ENCODE results near the gene PHOX2B.
"Not testable (repeated sequence)": the region's sequence is repeated elsewhere in the genome, so short reads cannot be mapped to it uniquely, and the experiment has no call there.

PHOX2B gene

DNA sequence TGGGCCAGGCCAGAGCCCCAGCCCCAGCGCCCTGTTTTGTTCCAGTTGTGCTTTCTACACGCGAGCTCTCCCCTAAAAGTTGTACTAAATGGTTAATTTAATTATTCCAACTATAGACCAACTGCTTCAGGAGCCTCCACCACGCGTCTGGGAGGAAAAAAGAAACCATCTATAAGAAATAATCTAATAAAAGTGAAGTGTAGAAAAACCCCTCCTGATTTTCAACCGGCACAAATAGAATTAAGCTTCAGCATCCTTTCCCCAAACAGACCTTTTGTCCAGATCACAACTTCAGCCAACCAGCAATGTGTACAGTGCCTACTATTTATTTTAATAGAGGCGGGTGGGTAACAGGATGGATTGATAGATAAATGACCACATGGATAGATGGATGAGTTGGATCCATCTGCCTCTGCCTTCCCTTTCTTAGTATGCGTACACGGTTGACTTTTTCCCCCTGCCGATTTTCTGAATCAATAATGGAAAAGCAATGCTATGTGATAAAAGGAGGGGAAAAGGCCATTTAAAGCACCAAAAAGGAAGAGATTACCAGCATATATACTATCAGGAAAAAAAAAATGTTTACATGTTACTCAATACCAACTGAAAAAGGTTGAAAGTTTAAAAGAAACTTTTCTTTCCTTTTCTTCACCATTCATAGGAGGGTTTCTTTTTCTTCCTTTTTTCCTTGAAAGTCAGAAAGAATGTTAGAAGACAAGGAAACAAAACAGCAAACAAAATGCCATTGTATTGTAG lies 3.7 kb upstream of the PHOX2B start:
- DNase-seq: no peak
- no peak for ATAC-seq
- Mint-ChIP-seq H3K9me3 (peaks cover 0 to 4% of the 10 kb centered on the region in 2 donors), H3K27ac (no peak overlapping the region), H3K4me3 (no peak overlapping the region), H3K27me3 (peaks cover 88% of the 10 kb centered on the region), H3K4me1 (peaks cover 14% of the 10 kb centered on the region)

DNA sequence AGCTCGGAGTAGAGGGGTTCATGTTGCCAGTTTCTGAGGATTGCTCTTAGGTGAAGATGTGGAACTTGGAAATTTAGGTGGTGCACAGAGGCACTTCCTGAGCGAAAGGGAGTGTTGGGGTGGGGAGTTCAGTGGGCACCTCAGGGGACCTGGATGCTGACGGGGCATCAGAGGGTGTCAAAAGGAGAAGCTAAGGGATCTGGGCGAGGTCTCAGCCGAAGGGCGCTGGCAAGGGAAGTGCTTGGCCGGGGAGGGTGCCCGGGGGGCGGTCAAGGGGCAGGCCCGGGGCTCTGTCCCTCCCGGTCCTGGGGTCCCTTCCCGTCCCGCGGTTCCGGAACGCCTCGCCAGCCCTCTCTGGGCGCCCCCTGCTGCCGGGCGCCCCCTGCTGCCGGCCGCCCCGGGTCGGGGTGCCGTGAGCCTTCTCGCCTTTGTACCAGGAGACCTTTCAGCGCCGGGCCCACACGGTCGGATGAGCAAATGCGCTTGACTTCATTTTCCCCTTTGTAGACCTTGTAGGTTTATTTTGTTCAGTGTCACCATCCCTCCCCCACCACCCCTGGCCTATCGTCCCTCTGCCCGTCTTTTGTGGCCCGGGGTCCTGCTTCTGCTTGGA lies 3.0 kb upstream of the PHOX2B start:
- H3K4me1 Mint-ChIP-seq: peaks cover 16% of the 10 kb centered on the region
- DNase-seq (no peak), ATAC-seq (peak; percentile 43)
- H3K27ac Mint-ChIP-seq: no peak overlapping the region
- H3K9me3 Mint-ChIP-seq: peaks cover 0 to 7% of the 10 kb centered on the region in 2 donors
- H3K27me3 Mint-ChIP-seq: peaks cover 94% of the 10 kb centered on the region
- no peak overlapping the region for H3K4me3 Mint-ChIP-seq

GRCh38 chr4:41750626-41751448 lies 2.3 kb upstream of the PHOX2B start:
- Mint-ChIP-seq H3K4me1 (peaks cover 16% of the 10 kb centered on the region), H3K27me3 (peaks cover 98% of the 10 kb centered on the region)

GRCh38 chr4:41750121-41750625 lies 1.6 kb upstream of the PHOX2B start:
- Mint-ChIP-seq H3K4me1 (peaks cover 16% of the 10 kb centered on the region), H3K27ac (no peak overlapping the region), H3K27me3 (peaks cover 98% of the 10 kb centered on the region), H3K4me3 (no peak overlapping the region), H3K9me3 (peaks cover 0 to 7% of the 10 kb centered on the region in 2 donors)
- ATAC-seq (no peak), DNase-seq (no peak)

More at GRCh38 chr4:41750626-41751448, 2.3 kb upstream of the PHOX2B start:
- DNase-seq (no peak), ATAC-seq (peak; percentile 31)
- Mint-ChIP-seq H3K27ac (no peak overlapping the region), H3K9me3 (peaks cover 0 to 7% of the 10 kb centered on the region in 2 donors), H3K4me3 (no peak overlapping the region)

DNA sequence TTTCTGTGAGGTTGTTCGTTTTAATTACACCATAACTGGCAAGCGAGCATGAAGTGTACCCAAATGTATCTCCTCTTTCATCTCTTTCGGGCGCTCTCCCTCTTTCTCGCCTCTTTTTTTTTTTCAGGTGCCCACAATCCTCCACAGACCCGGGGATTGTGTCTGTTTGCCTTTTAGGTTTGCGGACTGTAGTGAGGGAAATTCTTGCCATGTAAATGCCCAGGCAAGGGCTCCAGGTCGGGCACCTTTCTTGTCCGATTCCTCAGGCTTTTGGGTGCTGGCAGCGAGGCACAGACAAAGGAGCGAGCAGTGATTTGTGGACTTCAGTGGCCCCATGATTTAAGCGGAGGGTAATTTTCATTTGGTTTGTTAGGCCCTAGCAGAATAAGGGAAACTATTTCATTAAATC lies 1.1 kb upstream of the PHOX2B start:
- Mint-ChIP-seq H3K4me3 (no peak overlapping the region), H3K9me3 (peaks cover 0 to 7% of the 10 kb centered on the region in 2 donors), H3K27ac (no peak overlapping the region), H3K27me3 (peaks cover 98% of the 10 kb centered on the region), H3K4me1 (peaks cover 17% of the 10 kb centered on the region)
- ATAC-seq: no peak
- DNase-seq: no peak

DNA sequence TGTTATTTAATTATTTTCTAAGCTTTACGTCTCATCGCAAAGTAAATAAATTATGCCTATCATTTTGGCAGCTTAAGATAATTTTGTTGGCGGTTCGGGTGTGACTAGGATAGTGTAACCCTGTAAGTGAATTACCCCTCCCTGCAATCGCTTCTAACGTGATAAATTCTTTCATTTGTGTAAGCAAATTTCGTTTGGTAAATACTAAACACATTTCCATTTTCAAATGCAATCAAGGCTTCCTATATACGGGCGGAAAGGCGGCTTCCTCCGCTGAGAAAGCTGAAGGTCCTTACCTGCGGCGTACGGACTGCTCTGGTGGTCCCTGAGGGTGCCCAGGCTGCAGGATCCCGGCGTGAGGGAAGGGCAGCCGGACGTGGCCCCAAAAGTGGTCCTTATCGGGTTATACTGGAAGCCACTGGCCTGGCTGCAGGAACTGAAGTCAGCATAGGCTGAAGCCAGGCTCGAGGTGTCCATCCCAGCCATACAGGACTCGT lies 403 bp downstream of the PHOX2B start:
- ATAC-seq: no peak
- no peak for DNase-seq
- Mint-ChIP-seq H3K27me3 (peaks cover 94% of the 10 kb centered on the region), H3K27ac (no peak overlapping the region), H3K9me3 (peaks cover 5 to 7% of the 10 kb centered on the region in 2 donors), H3K4me3 (no peak overlapping the region), H3K4me1 (peaks cover 21% of the 10 kb centered on the region)

GRCh38 chr4:41747230-41748055 lies 1.1 kb downstream of the PHOX2B start:
- Mint-ChIP-seq H3K4me1 (peaks cover 21% of the 10 kb centered on the region), H3K27me3 (peaks cover 87% of the 10 kb centered on the region), H3K27ac (no peak overlapping the region), H3K4me3 (no peak overlapping the region), H3K9me3 (peaks cover 5 to 7% of the 10 kb centered on the region in 2 donors)
- ATAC-seq: no peak
- DNase-seq: no peak

DNA sequence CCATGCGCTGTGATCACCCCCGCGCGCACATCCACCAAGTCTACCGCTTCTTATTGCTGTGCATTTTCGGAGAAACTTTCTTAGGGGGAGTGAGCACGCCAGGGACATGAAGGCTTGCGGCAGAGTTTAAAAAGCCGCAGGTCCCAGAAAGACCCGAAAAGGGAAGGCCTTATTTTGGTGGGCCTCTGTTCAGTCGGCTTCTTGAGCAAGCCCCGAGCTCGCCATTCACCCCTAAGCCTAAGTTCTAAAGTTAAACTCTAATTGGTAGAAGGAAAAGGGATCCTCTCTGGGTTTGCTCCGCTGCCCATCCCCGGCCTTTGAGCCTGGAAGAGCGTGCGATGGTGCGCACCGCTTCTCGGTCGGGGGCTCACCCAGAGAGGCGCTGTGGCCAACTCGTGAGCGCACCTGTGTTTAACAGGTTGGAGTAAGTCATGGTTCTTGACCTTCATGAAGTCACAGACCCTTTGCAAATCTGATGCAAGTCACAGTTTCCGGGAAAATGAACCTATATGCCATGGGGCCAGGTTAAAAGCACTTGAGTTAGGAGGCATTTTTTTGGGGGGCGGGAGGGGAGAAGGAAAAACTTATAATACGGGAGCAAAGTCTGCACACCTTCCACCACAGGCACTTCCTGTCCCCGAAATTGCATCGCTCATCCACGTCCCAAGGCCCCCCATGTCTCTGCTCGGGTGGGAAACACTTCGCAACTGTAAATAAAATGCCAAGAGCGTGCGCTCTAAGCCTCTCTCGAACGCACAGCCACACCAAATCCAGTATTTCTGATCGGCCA lies 1.9 kb downstream of the PHOX2B start:
- no peak for ATAC-seq
- Mint-ChIP-seq H3K27ac (no peak overlapping the region), H3K4me1 (peaks cover 21% of the 10 kb centered on the region), H3K4me3 (no peak overlapping the region), H3K27me3 (peaks cover 79% of the 10 kb centered on the region), H3K9me3 (peaks cover 7 to 8% of the 10 kb centered on the region in 2 donors)
- DNase-seq: no peak

- Mint-ChIP-seq H3K4me1 (peaks cover 16% of the 10 kb centered on the region), H3K4me3 (no peak overlapping the region), H3K27ac (no peak overlapping the region), H3K27me3 (peaks cover 77% of the 10 kb centered on the region), H3K9me3 (peaks cover 7 to 8% of the 10 kb centered on the region in 2 donors)
- no peak for ATAC-seq
- DNase-seq: no peak
Observed at GRCh38 chr4:41746025-41746439, 2.5 kb downstream of the PHOX2B start.

DNA sequence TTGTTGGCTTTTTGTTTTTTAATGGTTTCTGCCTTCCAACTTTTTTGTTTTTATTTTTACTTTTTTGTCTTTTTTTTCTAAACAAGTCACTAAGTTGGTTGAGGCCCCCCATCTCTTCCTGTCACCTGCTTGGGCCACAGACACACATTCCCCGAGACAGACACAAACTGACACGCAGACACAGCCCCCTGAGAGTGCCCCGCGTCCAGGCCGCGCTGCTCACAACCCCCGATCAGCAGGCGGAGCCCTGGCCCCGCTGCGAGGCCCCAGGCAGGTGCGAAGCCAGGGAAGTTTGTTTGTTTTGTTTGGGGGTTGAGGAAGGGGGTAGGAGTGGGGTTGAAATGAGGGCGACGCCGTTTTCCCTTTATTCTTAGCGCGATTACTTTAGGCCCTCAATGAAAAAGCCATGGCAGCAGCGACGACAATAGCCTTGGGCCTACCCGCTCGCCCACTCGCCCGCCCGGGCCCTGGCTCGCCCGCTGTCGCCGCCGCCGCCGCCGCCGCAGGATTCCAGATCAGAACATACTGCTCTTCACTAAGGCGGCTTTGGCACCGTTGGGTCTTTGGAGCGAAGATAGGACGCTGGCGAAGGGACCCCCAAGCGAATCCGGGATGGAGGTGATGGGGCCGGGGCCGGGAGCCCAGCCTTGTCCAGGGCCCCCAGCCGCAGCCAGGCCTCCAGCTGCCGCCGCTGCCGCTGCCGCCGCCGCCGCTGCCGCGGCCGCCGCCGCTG lies 3.1 kb downstream of the PHOX2B start:
- DNase-seq (no peak), ATAC-seq (no peak)
- Mint-ChIP-seq H3K27ac (no peak overlapping the region), H3K4me1 (peaks cover 14% of the 10 kb centered on the region), H3K27me3 (peaks cover 77% of the 10 kb centered on the region), H3K9me3 (peaks cover 7 to 8% of the 10 kb centered on the region in 2 donors), H3K4me3 (no peak overlapping the region)

- peaks cover 11% of the 10 kb centered on the region for H3K4me1 Mint-ChIP-seq
- H3K4me3 Mint-ChIP-seq: no peak overlapping the region
- peaks cover 7 to 8% of the 10 kb centered on the region in 2 donors for H3K9me3 Mint-ChIP-seq
- no peak for ATAC-seq
- peaks cover 74% of the 10 kb centered on the region for H3K27me3 Mint-ChIP-seq
- no peak for DNase-seq
- no peak overlapping the region for H3K27ac Mint-ChIP-seq
Observed at GRCh38 chr4:41744572-41745291, 3.8 kb downstream of the PHOX2B start.

DNA sequence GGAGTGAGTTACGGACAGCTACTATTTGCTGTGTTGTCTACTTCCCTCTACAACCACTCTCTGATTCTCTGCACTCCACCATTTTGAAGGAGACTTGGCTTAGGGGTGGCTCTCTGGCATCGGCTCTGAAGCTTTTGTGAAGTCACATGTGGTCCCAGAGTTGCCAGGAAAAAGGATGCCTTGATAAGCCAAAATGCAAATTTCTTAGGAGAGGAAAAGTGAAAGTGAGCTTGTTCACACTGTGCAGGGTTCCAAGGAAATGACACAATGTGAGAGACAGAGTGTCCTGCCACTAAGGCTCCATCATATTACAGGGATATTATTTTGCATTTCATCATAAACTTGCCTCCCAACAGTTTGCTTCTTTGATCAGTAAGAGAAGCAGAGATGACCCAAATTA lies 7.2 kb downstream of the PHOX2B start:
- Mint-ChIP-seq H3K27ac (no peak overlapping the region), H3K4me1 (peaks cover 5% of the 10 kb centered on the region), H3K27me3 (peaks cover 41% of the 10 kb centered on the region), H3K9me3 (peaks cover 0 to 8% of the 10 kb centered on the region in 2 donors), H3K4me3 (no peak overlapping the region)
- ATAC-seq (no peak), DNase-seq (no peak)

- not testable (repeated sequence) for H3K4me3 Mint-ChIP-seq, H3K9me3 Mint-ChIP-seq, ATAC-seq, H3K27ac Mint-ChIP-seq, DNase-seq, H3K4me1 Mint-ChIP-seq
- H3K27me3 Mint-ChIP-seq: peaks cover 14% of the 10 kb centered on the region
Observed at GRCh38 chr4:41737491-41737890, 11.0 kb downstream of the PHOX2B start.
